Activated CD4-positive, alpha-beta T cell treated with anti-CD3 and anti-CD28 coated beads, Interleukin-2, Interleukin-4, amounts not matched to agents 100 ng/mL and 50 ng/mL, durations not matched to agents 16 hours and 8 hours (primary cell): ENCODE data around the gene PREB.

Experiments used
- DNase-seq: peaks from one replicate; pipeline ENCODE4 v3.0.0-alpha.2; 2020; ENCODE audit warnings: low spot score

Gene PREB

GRCh38 chr2:27095745-27096651, 38.4 kb downstream of the PREB start:
- DNase-seq, result peak; percentile 56

DNA sequence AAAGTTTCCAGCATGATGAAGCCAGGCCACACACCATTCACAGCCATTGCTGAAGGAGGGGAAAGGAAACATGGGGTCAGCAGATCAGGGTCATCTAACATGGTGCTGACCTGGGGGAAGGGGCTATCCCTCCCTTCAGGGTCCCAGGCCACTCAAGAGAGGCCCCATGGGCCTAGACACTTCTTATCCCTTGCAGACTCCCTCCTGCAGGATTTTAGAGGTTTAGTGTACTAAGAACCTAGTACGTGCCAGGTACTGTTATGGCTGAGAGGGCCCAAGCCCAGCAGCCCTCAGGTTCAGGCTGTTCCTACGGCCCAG, 39.0 kb downstream of the PREB start:
- no peak for DNase-seq

- DNase-seq, result no peak
Observed at GRCh38 chr2:27094353-27094984, 40.0 kb downstream of the PREB start.

DNA sequence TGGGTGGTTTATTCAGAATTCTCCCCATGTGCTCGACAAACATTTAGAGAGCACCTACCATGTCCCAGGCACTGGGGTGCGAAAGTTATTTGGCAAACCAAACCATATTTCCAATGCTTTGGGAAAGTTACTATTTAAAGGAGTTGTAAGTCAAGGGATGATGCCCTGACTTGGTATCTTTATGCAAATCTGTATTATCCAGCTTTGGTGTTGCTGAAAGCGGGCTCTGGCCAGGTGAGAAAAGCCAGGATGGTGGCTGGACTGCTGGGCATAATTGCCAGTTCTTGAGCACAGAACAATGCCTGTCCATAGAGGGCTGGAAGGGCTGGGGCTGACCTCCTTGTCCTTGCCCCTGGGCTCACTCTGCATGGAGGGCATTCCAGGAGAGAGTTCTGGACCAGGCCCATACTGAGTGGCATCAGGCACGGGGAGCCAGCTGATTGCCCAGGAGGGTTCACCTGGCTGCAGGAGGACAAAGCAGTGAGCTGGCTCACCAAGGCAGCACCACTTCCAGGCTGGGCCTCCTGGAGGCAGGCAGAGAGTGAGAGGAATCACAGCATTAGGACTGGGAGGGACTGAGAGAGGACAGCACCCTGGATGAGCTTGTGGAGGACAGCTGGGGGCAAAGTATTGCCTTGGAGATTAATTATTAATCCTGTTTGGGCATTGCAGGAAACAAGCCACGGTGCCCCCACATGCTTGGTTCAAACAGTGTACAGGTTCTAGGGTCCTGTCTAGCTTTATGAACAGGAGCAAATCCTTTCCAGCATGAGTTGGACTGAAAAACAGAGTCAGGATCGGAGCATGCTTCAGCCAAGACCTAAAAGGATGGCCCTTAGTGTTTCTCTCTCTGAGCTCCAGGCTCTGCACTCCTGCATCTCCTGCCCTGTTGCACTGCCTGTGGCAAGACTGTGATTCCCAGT, 40.7 kb downstream of the PREB start:
- DNase-seq, result no peak

DNA sequence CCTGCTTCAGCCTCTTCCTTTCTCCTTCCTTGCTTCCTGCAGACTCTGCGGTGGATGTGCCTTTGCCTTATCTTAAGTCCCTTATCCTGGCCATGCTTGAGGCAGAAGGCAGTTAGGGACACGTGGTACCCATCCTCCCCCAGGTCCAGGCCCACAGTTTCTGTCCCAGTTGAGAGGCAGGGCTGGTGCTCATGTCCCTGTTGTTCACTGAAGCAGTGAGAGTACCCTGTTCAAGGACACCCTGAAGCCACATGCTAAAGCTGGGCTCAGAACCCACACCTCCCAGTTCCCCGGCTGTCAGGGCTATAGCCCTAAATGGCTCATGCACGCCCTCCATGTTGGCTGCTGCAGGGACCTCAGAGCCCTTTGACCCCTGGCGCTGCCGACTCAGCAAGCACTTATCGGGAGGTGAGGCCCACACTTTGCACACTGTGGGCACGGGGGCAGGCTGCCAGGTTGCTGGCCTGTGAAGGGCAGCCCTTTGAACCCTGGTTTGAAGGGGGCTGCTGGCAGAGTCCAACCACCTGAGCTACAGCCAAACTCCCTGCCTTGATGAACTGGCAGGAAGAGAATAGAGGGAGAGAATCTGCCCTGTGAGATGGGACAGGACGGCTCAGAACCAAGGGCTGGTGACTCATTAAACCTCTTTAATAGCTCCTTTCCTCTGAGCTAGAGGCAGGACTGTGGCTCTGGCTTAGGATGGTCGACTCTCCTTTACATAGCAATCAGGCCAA, 41.6 kb downstream of the PREB start:
- no peak for DNase-seq

- DNase-seq, result no peak
Observed at GRCh38 chr2:27091746-27092695, 42.4 kb downstream of the PREB start.

GRCh38 chr2:27089111-27089954, 45.1 kb downstream of the PREB start:
- no peak for DNase-seq

DNA sequence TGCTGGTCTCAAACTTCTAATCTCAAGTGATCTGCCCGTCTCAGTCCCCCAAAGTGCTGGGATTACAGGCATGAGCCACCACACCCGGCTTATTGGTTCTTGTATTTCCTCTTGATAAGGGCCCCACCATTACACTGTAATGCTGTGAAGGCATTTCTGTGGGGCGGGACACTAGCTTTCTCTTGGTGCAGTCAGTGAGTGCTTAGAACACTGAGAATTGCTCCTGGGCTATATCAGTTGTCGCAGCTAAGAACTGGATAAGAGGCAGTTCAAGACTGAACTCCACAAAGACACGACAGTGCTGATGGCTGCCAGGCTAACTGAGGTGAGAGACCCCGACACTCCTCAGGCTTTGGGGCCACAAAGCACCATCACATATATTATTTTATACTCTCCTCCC, 45.8 kb downstream of the PREB start:
- DNase-seq, result no peak

GRCh38 chr2:27087823-27088410, 46.5 kb downstream of the PREB start:
- no peak for DNase-seq

- no peak for DNase-seq
Observed at GRCh38 chr2:27086724-27087593, 47.5 kb downstream of the PREB start, which contains the start of gene KHK. KHK (plus strand) TSS chr2:27086772; CDS start chr2:27087260, 488 bp downstream.

DNA sequence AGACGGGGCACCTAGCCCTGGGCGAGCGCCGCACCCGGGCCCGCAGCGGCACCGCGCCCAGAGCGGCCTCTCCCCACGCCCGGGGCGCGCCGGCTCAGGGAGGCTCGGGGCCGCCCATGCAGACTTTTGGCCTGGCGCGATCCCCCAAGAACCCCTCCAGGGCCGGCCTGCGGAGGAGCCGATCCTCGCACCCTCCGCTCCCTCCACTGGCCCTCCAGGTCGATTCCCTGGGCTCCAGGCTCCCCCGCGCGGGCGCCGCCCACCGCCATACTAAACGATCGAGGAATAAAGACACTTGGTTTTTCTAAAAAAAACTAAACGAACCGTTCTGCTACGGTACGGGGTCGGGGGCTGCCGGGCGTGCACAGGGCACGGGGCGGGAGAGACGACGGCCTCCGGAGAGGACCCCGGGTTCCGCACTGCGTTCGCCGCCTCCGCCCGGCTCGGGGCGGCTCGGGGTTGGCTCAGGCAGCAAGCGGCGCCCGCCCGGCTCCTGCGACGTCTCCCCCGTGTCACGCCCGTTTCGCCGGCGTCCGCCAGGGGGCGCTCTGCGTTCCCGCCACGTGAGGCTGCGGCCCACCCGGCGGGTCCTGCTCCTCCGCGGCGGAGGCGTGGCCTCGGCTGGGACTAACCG, 48.2 kb downstream of the PREB start:
- peak; percentile 98 for DNase-seq

GRCh38 chr2:27085673-27086089, 48.8 kb downstream of the PREB start:
- DNase-seq, result peak; percentile 44

- no peak for DNase-seq
Observed at GRCh38 chr2:27085062-27085672, 49.3 kb downstream of the PREB start.

DNA sequence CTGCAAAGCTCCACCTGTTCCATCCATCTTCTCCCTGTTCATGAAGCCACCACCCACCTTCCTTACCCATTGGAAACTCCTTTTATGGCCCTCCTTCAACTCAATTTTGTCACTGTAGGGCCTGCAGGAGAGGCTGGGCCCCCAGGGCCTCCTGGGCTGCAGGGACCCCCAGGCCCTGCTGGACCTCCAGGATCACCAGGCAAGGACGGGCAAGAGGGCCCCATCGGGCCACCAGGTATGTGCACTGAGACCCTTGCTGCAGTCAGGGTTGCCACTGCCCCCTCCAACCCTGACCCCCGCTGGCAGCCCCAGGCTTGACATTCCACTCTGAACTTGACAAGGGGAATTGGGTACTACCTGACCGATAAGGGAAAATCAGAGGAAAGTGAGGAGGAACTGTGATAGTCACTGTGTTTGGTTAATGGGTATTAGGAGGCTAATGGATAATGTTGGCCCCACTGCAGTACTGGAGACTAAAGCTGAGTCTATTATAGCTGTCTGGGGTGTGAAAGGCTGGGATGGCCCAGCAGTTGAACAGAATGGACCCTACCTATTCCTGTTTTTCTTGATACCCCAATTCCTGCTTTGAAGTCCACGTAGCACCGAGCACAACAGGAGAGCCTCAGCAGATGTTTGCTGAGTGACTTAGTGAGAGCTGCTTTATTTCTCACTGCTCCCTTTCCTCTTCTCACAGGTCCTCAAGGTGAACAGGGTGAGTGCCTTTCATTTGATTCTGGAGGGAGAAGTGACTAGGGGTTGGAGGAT, 50.0 kb downstream of the PREB start:
- DNase-seq, result no peak

GRCh38 chr2:27083410-27084296, 50.8 kb downstream of the PREB start:
- DNase-seq, result no peak
